HEK293T (cell line): ENCODE measurements around the gene TGFBR1.

Experiments
- CTBP1 ChIP-seq: fragments of 450-650 bp; IDR thresholded peaks from 2 replicates; pipeline ENCODE4 v1.6.1; 2016; ENCODE audit warnings: borderline replicate concordance
- ELF4 ChIP-seq: fragments of 450-650 bp; IDR thresholded peaks from 2 replicates; pipeline ENCODE4 v1.6.1; 2017; ENCODE audit warnings: antibody characterized with exemption
- L3MBTL2 ChIP-seq: fragments of 450-650 bp; conservative IDR thresholded peaks from 2 replicates; pipeline ENCODE4 v1.6.1; 2016; ENCODE audit warnings: mild to moderate bottlenecking
- SP1 ChIP-seq: fragments of 450-650 bp; IDR thresholded peaks from 2 replicates; pipeline ENCODE4 v1.6.1; 2017
- ZNF384 ChIP-seq: fragments of 450-650 bp; IDR thresholded peaks from 2 replicates; pipeline ENCODE4 v1.6.1; 2016

DNA sequence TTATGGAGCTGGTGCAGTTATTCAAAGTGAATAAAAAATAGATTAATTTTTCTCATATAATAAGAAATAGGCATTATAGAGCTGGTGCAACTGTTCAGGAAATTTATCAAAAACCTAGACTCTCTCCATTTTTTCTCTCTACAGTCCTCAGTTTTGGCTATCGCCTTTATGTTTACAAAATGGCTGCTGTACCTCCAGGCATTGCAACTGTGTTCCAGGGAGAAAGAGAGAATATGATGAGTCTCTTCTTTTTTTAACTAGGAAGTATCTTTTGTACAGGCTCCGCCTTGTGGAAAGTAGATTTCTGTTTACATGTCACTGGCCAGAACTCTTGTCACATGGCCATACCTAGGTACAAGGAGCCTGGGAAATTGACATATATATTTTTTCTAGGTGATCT lies 3.1 kb upstream of the TGFBR1 start:
- TF ChIP-seq ZNF384 (no peak), L3MBTL2 (no peak), CTBP1 (no peak), SP1 (no peak), ELF4 (no peak)
